Activated naive CD8-positive, alpha-beta T cell treated with anti-CD3 and anti-CD28 coated beads, Interleukin-2, amount 50 U/mL, for 24 hours (primary cell): Measurements from ENCODE around the gene HAPSTR1.
A peak's percentile ranks its signal among the peaks of the same experiment; 100 is the strongest.

Experiments
- ATAC-seq: fragments of 150-1000 bp; cut with Tn5 transposase; one replicate; pipeline ENCODE4 v1.10.0; 2021
- DNase-seq: peaks from one replicate; pipeline ENCODE4 v3.0.0; 2021
- H3K27ac Mint-ChIP-seq: one replicate; pipeline ENCODE4 v1.8.0; 2021; ENCODE audit warnings: mild to moderate bottlenecking, mixed read lengths
- H3K27me3 Mint-ChIP-seq: one replicate; pipeline ENCODE4 v1.8.0; 2021; ENCODE audit warnings: mixed read lengths
- H3K36me3 Mint-ChIP-seq: one replicate; pipeline ENCODE4 v1.8.0; 2021; ENCODE audit warnings: low read depth, mixed read lengths
- H3K4me1 Mint-ChIP-seq: one replicate; pipeline ENCODE4 v1.8.0; 2021; ENCODE audit warnings: mixed read lengths
- H3K4me3 Mint-ChIP-seq: one replicate; pipeline ENCODE4 v1.8.0; 2021; ENCODE audit warnings: mild to moderate bottlenecking, moderate library complexity, mixed read lengths
- H3K9me3 Mint-ChIP-seq: one replicate; pipeline ENCODE4 v1.8.0; 2021; ENCODE audit warnings: mixed read lengths

Gene HAPSTR1

GRCh38 chr16:9114842-9115241 lies 23.4 kb downstream of the HAPSTR1 start:
- no peaks in the 10 kb centered on the region for H3K27me3 Mint-ChIP-seq
- ATAC-seq (no peak), DNase-seq (no peak)
- H3K36me3 Mint-ChIP-seq, result peaks cover 68% of the 10 kb centered on the region
- H3K4me1 Mint-ChIP-seq, result peaks cover 89% of the 10 kb centered on the region
- H3K9me3 Mint-ChIP-seq, result no peaks in the 10 kb centered on the region
- peak overlapping the region; percentile 6 for H3K4me3 Mint-ChIP-seq
- peak overlapping the region; percentile 80 for H3K27ac Mint-ChIP-seq

DNA sequence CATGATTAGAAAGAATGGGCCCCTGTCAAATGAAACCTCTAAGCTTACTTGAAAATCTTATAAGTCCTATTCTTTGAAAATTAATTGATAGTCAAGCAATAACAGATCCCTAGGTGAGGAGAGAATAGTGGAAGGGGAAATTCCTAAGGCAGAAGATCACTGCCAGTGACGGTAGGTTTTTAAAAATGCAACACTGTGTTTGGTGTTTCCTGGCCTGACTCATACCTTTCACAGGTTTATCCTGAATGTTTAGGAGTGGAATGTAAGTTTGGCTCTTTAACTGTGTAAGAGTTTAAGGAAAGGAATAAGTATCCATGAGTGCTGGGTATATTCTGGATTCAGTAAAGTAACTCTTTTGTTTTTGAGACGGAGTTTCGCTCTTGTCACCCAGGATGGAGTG lies 23.8 kb downstream of the HAPSTR1 start:
- no peaks in the 10 kb centered on the region for H3K9me3 Mint-ChIP-seq
- H3K27me3 Mint-ChIP-seq, result no peaks in the 10 kb centered on the region
- ATAC-seq (no peak), DNase-seq (no peak)
- H3K36me3 Mint-ChIP-seq, result peaks cover 68% of the 10 kb centered on the region
- H3K27ac Mint-ChIP-seq, result peak overlapping the region; percentile 80
- H3K4me3 Mint-ChIP-seq, result no peak overlapping the region
- H3K4me1 Mint-ChIP-seq, result peaks cover 86% of the 10 kb centered on the region

DNA sequence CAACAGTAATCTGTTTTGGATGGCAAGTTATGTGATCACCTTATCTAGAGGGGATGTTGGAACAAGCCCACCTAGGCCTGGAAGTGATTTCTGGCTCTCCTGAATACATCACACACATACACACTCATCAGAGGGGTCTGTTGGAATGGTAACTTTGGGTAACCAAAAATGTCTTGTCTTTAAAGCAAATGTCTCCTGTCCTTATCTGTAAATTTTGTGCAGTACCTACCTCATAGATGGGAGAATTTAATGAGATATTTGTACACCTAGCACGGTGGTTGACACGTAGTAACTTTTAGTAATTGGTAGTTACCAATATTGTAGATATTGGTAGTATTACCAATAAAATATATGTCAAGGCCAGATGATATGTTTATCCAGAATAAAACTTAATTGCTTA lies 24.7 kb downstream of the HAPSTR1 start:
- Mint-ChIP-seq H3K27ac (no peak overlapping the region), H3K36me3 (peaks cover 68% of the 10 kb centered on the region), H3K4me3 (no peak overlapping the region), H3K27me3 (no peaks in the 10 kb centered on the region), H3K4me1 (peaks cover 77% of the 10 kb centered on the region), H3K9me3 (no peaks in the 10 kb centered on the region)
- ATAC-seq (no peak), DNase-seq (no peak)

DNA sequence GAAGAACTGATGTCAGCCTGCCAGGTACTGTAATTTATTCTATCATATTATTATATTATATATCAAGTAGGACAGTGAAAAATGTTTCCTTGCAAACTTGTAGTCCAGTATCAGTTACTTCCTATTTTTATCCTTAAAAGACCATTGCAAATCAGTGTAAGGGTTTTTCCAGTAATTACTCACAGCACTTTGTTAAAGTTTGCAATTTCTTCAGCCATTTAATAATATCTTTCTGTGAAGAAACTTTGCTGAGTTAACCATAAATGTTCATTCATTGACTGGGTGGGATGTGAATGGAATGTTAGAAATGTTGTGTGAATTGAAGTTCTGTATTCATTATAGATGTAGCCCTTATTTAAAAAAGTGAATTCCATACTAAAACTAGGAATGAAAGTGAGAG lies 26.7 kb downstream of the HAPSTR1 start:
- Mint-ChIP-seq H3K4me1 (peaks cover 68% of the 10 kb centered on the region), H3K9me3 (no peaks in the 10 kb centered on the region), H3K4me3 (no peak overlapping the region), H3K27me3 (no peaks in the 10 kb centered on the region), H3K36me3 (peaks cover 67% of the 10 kb centered on the region), H3K27ac (peak overlapping the region; percentile 23)
- no peak for ATAC-seq
- no peak for DNase-seq

DNA sequence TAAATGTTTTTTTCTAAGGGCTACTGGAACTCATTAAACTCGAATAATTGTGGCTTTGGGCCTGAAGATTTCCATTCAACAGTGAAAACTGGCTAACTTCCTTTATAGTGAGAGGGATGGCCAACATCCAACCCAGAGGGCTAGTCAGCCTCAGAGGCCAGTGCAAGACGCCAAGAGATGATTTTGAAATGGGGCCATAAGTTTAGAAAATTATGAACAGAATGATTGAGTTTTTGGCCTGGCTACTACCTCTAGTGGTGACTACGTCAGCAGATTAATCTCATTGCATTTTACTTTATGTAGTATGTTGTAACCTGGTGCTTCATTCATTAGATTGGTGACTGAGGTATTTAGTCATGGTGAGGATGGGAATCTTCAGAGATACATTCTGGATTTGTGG lies 28.4 kb downstream of the HAPSTR1 start:
- Mint-ChIP-seq H3K36me3 (peaks cover 53% of the 10 kb centered on the region), H3K4me1 (peaks cover 68% of the 10 kb centered on the region), H3K27me3 (no peaks in the 10 kb centered on the region), H3K4me3 (no peak overlapping the region), H3K9me3 (no peaks in the 10 kb centered on the region), H3K27ac (peak overlapping the region; percentile 3)
- no peak for ATAC-seq
- no peak for DNase-seq

DNA sequence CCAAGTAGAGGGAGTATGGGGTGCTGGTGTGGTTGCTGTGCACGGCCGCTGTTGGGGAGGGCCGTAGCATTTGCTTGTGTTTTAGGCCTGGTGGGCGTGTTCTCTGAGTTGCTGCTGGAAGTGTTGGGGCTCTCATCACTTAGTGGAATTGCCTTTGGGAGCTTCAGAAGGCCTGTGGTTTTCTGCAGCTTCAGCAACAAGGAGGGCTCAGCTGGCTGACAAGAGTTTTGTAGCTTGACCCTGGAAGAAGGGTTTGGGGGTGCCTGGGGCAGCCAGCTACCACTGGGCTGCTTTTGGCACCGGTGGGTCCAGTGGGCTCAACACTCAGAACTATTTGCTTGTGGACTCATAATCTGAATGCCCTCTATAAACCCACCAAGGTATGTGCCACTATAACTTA lies 30.9 kb downstream of the HAPSTR1 start:
- Mint-ChIP-seq H3K27ac (no peak overlapping the region), H3K9me3 (no peaks in the 10 kb centered on the region), H3K4me3 (no peak overlapping the region), H3K4me1 (peaks cover 69% of the 10 kb centered on the region), H3K27me3 (no peaks in the 10 kb centered on the region), H3K36me3 (peaks cover 39% of the 10 kb centered on the region)
- DNase-seq, result no peak
- no peak for ATAC-seq

DNA sequence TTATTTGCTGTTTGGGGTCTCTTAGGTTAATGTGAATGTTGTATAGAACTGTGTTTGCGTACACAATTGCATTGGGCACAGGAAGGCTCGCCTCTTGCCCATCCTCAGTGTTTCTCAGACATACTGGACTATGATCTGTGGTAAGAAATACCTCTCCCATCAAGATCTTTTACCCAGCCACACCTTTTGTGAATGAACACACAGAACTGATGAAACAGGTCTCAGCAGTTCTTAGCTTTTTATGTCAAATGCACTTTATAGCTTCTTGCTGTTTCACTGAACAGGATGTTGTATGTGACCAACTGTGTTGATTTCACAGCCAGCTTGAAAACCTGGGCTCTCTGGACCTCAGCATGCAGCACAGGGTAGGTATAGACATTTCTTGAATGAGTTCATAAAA lies 31.5 kb downstream of the HAPSTR1 start:
- Mint-ChIP-seq H3K27ac (peak overlapping the region; percentile 60), H3K36me3 (peaks cover 32% of the 10 kb centered on the region), H3K27me3 (no peaks in the 10 kb centered on the region), H3K9me3 (no peaks in the 10 kb centered on the region), H3K4me3 (no peak overlapping the region), H3K4me1 (peaks cover 69% of the 10 kb centered on the region)
- DNase-seq (no peak), ATAC-seq (no peak)

GRCh38 chr16:9123401-9123800 lies 32.0 kb downstream of the HAPSTR1 start:
- Mint-ChIP-seq H3K4me1 (peaks cover 70% of the 10 kb centered on the region), H3K4me3 (no peak overlapping the region)
- ATAC-seq, result no peak

DNA sequence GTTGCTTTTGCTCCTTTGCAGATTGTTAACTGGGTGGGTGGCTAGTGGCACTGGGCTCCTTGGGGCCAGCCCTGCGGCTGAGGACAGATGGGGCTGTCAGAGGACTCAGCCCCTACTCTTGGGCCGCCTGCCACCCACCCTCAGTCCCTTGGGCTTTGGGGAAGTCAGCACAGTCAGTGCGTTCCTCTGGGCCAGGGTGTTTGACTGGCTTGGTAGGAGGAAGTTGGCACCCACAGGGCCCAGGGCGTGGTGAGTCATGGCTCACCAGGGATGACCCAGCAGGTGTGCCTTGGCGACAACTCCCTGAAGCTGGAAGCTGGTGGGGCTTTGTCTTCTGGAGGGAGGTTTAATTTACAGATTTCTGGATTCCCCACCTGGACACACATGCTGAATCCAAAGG lies 32.4 kb downstream of the HAPSTR1 start:
- peak; percentile 40 for DNase-seq
- H3K4me3 Mint-ChIP-seq, result no peak overlapping the region
- H3K36me3 Mint-ChIP-seq, result peaks cover 25% of the 10 kb centered on the region
- H3K9me3 Mint-ChIP-seq, result no peaks in the 10 kb centered on the region
- H3K27me3 Mint-ChIP-seq, result no peaks in the 10 kb centered on the region
- ATAC-seq, result no peak
- no peak overlapping the region for H3K27ac Mint-ChIP-seq
- H3K4me1 Mint-ChIP-seq, result peaks cover 71% of the 10 kb centered on the region

More at GRCh38 chr16:9123401-9123800, 32.0 kb downstream of the HAPSTR1 start:
- H3K27me3 Mint-ChIP-seq, result no peaks in the 10 kb centered on the region
- no peaks in the 10 kb centered on the region for H3K9me3 Mint-ChIP-seq
- H3K36me3 Mint-ChIP-seq, result peaks cover 30% of the 10 kb centered on the region
- no peak for DNase-seq
- peak overlapping the region; percentile 60 for H3K27ac Mint-ChIP-seq

- no peaks in the 10 kb centered on the region for H3K9me3 Mint-ChIP-seq
- no peaks in the 10 kb centered on the region for H3K27me3 Mint-ChIP-seq
- H3K27ac Mint-ChIP-seq, result no peak overlapping the region
- ATAC-seq (no peak), DNase-seq (no peak)
- H3K4me3 Mint-ChIP-seq, result no peak overlapping the region
- peaks cover 71% of the 10 kb centered on the region for H3K4me1 Mint-ChIP-seq
- H3K36me3 Mint-ChIP-seq, result peaks cover 25% of the 10 kb centered on the region
Observed at GRCh38 chr16:9124444-9124843, 33.0 kb downstream of the HAPSTR1 start.

DNA sequence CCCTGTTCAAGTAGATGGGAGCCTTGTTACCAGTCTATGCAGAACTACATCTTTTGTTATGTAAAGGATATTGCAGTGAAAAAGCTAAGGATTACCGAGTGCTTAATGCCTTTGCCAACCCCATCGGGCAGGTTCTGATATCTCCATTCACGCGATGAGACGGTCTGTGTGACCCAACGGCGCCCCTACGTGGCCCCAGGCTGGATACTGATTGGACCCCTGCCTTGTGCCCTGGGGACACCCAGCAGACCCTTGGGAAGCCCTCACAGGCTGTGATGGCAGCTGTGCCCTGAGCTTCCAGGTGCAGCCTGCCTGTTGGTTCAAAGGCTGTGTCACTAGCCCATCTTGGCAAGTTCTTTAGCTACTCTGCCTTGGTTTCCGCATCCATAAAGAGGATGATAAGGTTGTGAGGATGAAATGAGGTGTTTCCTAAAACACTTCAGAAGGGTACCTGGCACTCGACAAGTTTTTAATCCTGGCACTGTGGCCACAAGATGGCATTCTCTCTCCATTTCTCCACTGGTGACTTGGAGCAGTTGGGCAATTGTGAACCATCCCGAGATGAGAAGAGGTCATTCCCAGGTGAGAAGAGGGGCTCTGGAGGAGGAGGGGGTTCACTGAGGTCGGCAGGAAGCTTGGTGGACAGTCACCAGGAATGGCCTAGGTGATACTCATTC lies 33.6 kb downstream of the HAPSTR1 start:
- peaks cover 21% of the 10 kb centered on the region for H3K36me3 Mint-ChIP-seq
- peak overlapping the region; percentile 59 for H3K27ac Mint-ChIP-seq
- no peaks in the 10 kb centered on the region for H3K9me3 Mint-ChIP-seq
- no peak for DNase-seq
- no peaks in the 10 kb centered on the region for H3K27me3 Mint-ChIP-seq
- H3K4me1 Mint-ChIP-seq, result peaks cover 68% of the 10 kb centered on the region
- no peak for ATAC-seq
- H3K4me3 Mint-ChIP-seq, result no peak overlapping the region

- Mint-ChIP-seq H3K27me3 (no peaks in the 10 kb centered on the region), H3K9me3 (no peaks in the 10 kb centered on the region), H3K36me3 (peaks cover 15% of the 10 kb centered on the region), H3K27ac (peak overlapping the region; percentile 62), H3K4me3 (no peak overlapping the region), H3K4me1 (peaks cover 73% of the 10 kb centered on the region)
- ATAC-seq (peak; percentile 17), DNase-seq (no peak)
Observed at GRCh38 chr16:9125658-9126505, 34.4 kb downstream of the HAPSTR1 start.

DNA sequence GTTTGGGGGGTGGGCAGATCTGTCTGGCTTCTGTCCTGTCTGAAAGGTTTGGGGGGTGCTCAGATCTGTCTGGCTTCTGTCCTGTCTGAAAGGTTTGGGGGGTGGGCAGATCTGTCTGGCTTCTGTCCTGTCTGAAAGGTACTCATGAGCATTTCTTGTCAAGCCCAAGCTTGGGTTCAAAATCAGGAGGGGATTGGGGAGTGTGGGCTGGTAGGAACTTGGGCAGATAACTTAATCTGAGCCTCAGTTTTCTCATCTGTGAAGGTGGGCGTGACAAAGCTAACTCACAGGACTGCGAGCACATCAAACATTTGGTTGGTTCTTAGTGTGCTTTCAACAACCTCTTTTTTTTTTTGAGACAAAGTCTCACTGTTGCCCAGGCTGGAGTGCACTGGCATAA lies 35.2 kb downstream of the HAPSTR1 start:
- Mint-ChIP-seq H3K27ac (peak overlapping the region; percentile 82), H3K27me3 (no peaks in the 10 kb centered on the region), H3K9me3 (no peaks in the 10 kb centered on the region), H3K4me3 (no peak overlapping the region), H3K4me1 (peaks cover 74% of the 10 kb centered on the region), H3K36me3 (peaks cover 8% of the 10 kb centered on the region)
- DNase-seq, result no peak
- no peak for ATAC-seq

DNA sequence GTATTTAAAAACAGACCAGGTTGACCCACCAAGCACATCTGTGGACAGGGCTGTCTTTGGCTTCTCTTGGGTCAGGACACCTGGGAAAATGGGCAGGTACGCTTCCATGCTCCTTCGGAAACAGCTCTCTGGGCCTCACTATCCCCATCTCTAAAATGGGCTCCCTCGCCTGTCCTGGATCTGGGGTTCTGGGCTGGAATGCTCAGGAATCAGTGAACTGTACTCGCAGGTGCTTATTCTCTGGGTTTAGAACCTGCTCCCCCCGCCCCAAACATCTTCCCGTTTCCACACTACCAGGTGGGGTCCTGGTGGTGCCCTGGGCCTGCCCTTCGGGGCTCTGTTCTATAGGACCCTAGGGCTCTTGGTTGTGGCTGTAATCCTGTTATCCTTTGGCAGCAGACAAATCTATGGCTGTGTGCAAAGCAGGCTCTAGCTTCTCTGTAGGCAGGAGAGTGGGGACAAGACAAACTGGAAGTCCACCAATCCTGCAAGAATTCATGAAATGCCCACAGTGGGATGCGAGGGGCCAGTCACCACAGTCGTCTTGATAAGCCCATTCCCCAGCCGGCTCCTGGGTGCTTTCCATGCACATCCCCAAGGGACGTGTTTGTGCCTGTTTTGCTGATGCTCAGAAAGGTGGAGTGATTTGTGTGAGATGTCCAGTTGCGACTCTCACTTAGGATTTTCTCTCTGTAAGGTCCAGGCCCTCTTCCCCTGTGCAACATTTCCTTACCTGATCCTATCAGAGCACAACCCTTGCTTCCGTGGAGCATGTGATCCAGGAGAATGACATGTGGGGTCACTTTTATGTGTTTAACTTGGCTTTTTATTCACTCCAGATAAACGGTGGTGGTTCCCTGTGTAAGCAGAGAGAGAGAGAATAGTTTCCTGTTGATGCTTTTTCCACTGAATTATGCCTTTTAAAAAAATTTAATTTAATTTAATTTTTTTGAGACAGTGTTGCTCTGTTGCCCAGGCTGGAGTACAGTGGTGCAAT lies 37.2 kb downstream of the HAPSTR1 start:
- ATAC-seq (no peak), DNase-seq (no peak)
- H3K9me3 Mint-ChIP-seq, result no peaks in the 10 kb centered on the region
- no peaks in the 10 kb centered on the region for H3K27me3 Mint-ChIP-seq
- H3K27ac Mint-ChIP-seq, result peak overlapping the region; percentile 91
- peaks cover 3% of the 10 kb centered on the region for H3K36me3 Mint-ChIP-seq
- peaks cover 64% of the 10 kb centered on the region for H3K4me1 Mint-ChIP-seq
- H3K4me3 Mint-ChIP-seq, result peak overlapping the region; percentile 62
